DOHH2 (cell line): Measurements from ENCODE around the gene TRAF3IP3.

ENCODE experiments used
- EZH2phosphoT487 ChIP-seq: fragments of 200-600 bp; sonication (generic); IDR thresholded peaks from 2 replicates; pipeline ENCODE4 v1.6.1; 2017; ENCODE audit warnings: borderline replicate concordance, mild to moderate bottlenecking, antibody characterized with exemption, low read length, moderate library complexity, mixed read lengths
- TF ChIP-seq, protein P1 (sequence below): fragments of 200-600 bp; sonication (generic); IDR thresholded peaks from one replicate; pipeline ENCODE4 v1.5.1; 2014; ENCODE audit warnings: antibody characterized with exemption, mild to moderate bottlenecking, low read depth, low read length; ENCODE audit not compliant: poor library complexity, severe bottlenecking

DNA sequence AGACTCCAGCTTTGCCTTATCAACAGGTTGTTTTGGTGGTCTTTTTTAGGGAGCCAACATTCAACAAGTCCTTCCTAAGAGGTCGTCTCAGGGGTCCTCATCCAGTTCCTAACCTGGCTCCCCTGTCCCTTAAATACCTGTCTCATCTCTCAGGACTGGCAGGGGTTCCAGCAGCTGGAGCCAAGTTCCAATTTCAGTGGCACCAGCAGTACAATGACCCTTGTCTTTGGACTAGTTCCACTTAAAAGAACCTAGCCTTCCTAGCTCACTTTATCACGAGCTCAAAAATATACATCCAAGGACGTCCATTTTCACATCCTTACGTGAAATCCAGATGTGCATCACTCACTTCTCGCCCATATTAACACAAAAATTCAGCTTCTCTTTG, 18.7 kb upstream of the TRAF3IP3 start:
- TF ChIP-seq, protein P1, sequence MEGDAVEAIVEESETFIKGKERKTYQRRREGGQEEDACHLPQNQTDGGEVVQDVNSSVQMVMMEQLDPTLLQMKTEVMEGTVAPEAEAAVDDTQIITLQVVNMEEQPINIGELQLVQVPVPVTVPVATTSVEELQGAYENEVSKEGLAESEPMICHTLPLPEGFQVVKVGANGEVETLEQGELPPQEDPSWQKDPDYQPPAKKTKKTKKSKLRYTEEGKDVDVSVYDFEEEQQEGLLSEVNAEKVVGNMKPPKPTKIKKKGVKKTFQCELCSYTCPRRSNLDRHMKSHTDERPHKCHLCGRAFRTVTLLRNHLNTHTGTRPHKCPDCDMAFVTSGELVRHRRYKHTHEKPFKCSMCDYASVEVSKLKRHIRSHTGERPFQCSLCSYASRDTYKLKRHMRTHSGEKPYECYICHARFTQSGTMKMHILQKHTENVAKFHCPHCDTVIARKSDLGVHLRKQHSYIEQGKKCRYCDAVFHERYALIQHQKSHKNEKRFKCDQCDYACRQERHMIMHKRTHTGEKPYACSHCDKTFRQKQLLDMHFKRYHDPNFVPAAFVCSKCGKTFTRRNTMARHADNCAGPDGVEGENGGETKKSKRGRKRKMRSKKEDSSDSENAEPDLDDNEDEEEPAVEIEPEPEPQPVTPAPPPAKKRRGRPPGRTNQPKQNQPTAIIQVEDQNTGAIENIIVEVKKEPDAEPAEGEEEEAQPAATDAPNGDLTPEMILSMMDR: no peak
- TF ChIP-seq EZH2phosphoT487: no peak
